ENCODE measurements around the gene OR52A1. TPM values are rescaled to one million over a fixed set of nuclear protein-coding genes. Genes with fewer than 3 reads are reported as not detected.

OR52A1 gene
- total RNA-seq, 2 experiments from 2014 or later, result not detected

DNA sequence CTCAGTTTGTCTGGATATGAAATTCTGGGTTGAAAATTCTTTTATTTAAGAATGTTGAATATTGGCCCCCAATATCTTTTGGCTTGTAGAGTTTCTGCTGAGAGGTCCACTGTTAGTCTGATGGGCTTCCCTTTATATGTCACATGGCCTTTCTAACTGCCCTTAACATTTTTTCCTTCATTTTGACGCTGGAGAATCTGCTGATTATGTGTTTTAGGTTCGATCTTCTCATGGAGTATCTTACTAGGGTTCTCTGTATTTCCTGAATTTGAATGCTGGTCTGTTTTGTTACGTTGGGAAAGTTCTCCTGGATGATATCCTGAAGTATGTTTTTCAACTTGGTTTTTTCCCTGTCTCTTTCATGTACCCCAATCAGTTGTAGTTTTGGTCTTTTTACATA is 39.2 kb downstream of the OR52A1 start:
- Histone ChIP-seq H3K9me2 (ENCODE audit: insufficient read depth, low read length) (no peaks in the 10 kb centered on the region), H3K4me1 (ENCODE audit: insufficient read depth, low read length, poor library complexity, severe bottlenecking) (no peaks in the 10 kb centered on the region), H3K4me2 (ENCODE audit: low read length) (no peak overlapping the region), H4K20me1 (ENCODE audit: insufficient read depth, low read length) (no peaks in the 10 kb centered on the region), H3K36me3 (ENCODE audit: insufficient read depth, low read length) (no peaks in the 10 kb centered on the region), H3K4me3 (ENCODE audit: low read depth, low read length, poor library complexity, severe bottlenecking) (no peak overlapping the region), H2AFZ (ENCODE audit: low read length) (no peak overlapping the region), H3K79me2 (ENCODE audit: insufficient read depth, low read depth, low read length) (no peaks in the 10 kb centered on the region), H3K27ac (ENCODE audit: low read depth, low read length, poor library complexity, severe bottlenecking) (no peak overlapping the region), H3K9me3 (ENCODE audit: low read length) (no peaks in the 10 kb centered on the region)
- BruUV-seq (replicated peaks), result no TSS peak
- no peak for TF ChIP-seq EZH2phosphoT487 (IDR thresholded peaks at IDR 0.05; ENCODE audit: borderline replicate concordance, low read depth, low read length)
- TF ChIP-seq, protein P1, sequence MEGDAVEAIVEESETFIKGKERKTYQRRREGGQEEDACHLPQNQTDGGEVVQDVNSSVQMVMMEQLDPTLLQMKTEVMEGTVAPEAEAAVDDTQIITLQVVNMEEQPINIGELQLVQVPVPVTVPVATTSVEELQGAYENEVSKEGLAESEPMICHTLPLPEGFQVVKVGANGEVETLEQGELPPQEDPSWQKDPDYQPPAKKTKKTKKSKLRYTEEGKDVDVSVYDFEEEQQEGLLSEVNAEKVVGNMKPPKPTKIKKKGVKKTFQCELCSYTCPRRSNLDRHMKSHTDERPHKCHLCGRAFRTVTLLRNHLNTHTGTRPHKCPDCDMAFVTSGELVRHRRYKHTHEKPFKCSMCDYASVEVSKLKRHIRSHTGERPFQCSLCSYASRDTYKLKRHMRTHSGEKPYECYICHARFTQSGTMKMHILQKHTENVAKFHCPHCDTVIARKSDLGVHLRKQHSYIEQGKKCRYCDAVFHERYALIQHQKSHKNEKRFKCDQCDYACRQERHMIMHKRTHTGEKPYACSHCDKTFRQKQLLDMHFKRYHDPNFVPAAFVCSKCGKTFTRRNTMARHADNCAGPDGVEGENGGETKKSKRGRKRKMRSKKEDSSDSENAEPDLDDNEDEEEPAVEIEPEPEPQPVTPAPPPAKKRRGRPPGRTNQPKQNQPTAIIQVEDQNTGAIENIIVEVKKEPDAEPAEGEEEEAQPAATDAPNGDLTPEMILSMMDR (conservative IDR thresholded peaks at IDR 0.05; ENCODE audit: low read length), result no peak
- intact Hi-C loops (cut with micrococcal nuclease; ENCODE audit: unreplicated experiment), result no loop called here
- ChIA-PET CTCF (ENCODE audit: unreplicated experiment) (no interaction called here), POLR2A (no interaction called here)
- no peak for DNase-seq (ENCODE audit: low spot score)

DNA sequence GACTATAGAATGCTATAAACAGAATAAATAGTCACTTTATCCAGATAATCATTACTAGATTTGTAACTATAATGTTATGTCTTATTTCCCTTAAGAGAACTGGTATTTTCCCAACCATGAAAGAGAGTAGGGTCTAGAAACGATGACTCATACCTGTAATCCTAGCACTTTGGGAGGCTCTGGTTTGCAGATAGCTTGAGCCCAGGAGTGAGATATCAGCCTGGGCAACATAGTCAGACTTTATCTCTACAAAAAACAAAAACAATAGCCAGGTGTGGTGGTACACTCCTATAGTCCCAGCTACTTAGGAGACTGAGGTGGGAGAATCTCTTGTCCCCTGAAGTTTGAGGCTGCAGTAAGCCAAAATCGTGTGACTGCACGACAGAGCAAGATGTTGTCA is 47.3 kb downstream of the OR52A1 start:
- Histone ChIP-seq H3K27ac (ENCODE audit: low read depth, low read length, poor library complexity, severe bottlenecking) (no peak overlapping the region), H4K20me1 (ENCODE audit: insufficient read depth, low read length) (no peaks in the 10 kb centered on the region), H3K4me3 (ENCODE audit: low read depth, low read length, poor library complexity, severe bottlenecking) (no peak overlapping the region), H3K79me2 (ENCODE audit: insufficient read depth, low read depth, low read length) (no peaks in the 10 kb centered on the region), H3K36me3 (ENCODE audit: insufficient read depth, low read length) (no peaks in the 10 kb centered on the region), H2AFZ (ENCODE audit: low read length) (no peak overlapping the region; the same call in 1 of the 2 replicates), H3K4me2 (ENCODE audit: low read length) (no peak overlapping the region), H3K9me2 (ENCODE audit: insufficient read depth, low read length) (no peaks in the 10 kb centered on the region), H3K9me3 (ENCODE audit: low read length) (no peaks in the 10 kb centered on the region), H3K4me1 (ENCODE audit: insufficient read depth, low read length, poor library complexity, severe bottlenecking) (no peaks in the 10 kb centered on the region)
- BruUV-seq (replicated peaks), result no TSS peak
- DNase-seq (ENCODE audit: low spot score), result no peak
- CTCF ChIA-PET (ENCODE audit: unreplicated experiment), result no interaction called here
- TF ChIP-seq EZH2phosphoT487 (IDR thresholded peaks at IDR 0.05; ENCODE audit: borderline replicate concordance, low read depth, low read length), result no peak
- TF ChIP-seq, protein P1 (conservative IDR thresholded peaks at IDR 0.05; ENCODE audit: low read length), result no peak
- intact Hi-C loops (cut with micrococcal nuclease; ENCODE audit: unreplicated experiment), result no loop called here
- POLR2A ChIA-PET, result no interaction called here

GRCh38 chr11:5103066-5103465 is 51.5 kb downstream of the OR52A1 start:
- H3K36me3 ChIP-seq (ENCODE audit: insufficient read depth, low read length), result no peaks in the 10 kb centered on the region
- no peaks in the 10 kb centered on the region for H4K20me1 ChIP-seq (ENCODE audit: insufficient read depth, low read length)
- CTCF ChIA-PET (ENCODE audit: unreplicated experiment), result no interaction called here
- no TSS peak for BruUV-seq (replicated peaks)
- H3K4me3 ChIP-seq (ENCODE audit: low read depth, low read length, poor library complexity, severe bottlenecking), result no peak overlapping the region
- POLR2A ChIA-PET, result no interaction called here
- H3K79me2 ChIP-seq (ENCODE audit: insufficient read depth, low read depth, low read length), result no peaks in the 10 kb centered on the region
- no peaks in the 10 kb centered on the region for H3K9me2 ChIP-seq (ENCODE audit: insufficient read depth, low read length)
- no peak for TF ChIP-seq EZH2phosphoT487 (IDR thresholded peaks at IDR 0.05; ENCODE audit: borderline replicate concordance, low read depth, low read length)
- TF ChIP-seq, protein P1 (conservative IDR thresholded peaks at IDR 0.05; ENCODE audit: low read length), result no peak
- DNase-seq (ENCODE audit: low spot score), result no peak
- H3K27ac ChIP-seq (ENCODE audit: low read depth, low read length, poor library complexity, severe bottlenecking), result no peak overlapping the region
- no peak overlapping the region for H3K4me2 ChIP-seq (ENCODE audit: low read length)
- no peaks in the 10 kb centered on the region for H3K9me3 ChIP-seq (ENCODE audit: low read length)
- H2AFZ ChIP-seq (ENCODE audit: low read length), result no peak overlapping the region
- no peaks in the 10 kb centered on the region for H3K4me1 ChIP-seq (ENCODE audit: insufficient read depth, low read length, poor library complexity, severe bottlenecking)
- intact Hi-C loops (cut with micrococcal nuclease; ENCODE audit: unreplicated experiment), result no loop called here

Data from OCI-LY7 (cell line).